ENCODE data around the gene SLC30A3.

GRCh38 chr2:27278010-27278409, 15.2 kb upstream of the SLC30A3 start:
- TF ChIP-seq POLR2A (IDR thresholded peaks at IDR 0.05; ENCODE audit: low read depth), result no peak
- TF ChIP-seq, protein P1, sequence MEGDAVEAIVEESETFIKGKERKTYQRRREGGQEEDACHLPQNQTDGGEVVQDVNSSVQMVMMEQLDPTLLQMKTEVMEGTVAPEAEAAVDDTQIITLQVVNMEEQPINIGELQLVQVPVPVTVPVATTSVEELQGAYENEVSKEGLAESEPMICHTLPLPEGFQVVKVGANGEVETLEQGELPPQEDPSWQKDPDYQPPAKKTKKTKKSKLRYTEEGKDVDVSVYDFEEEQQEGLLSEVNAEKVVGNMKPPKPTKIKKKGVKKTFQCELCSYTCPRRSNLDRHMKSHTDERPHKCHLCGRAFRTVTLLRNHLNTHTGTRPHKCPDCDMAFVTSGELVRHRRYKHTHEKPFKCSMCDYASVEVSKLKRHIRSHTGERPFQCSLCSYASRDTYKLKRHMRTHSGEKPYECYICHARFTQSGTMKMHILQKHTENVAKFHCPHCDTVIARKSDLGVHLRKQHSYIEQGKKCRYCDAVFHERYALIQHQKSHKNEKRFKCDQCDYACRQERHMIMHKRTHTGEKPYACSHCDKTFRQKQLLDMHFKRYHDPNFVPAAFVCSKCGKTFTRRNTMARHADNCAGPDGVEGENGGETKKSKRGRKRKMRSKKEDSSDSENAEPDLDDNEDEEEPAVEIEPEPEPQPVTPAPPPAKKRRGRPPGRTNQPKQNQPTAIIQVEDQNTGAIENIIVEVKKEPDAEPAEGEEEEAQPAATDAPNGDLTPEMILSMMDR (IDR thresholded peaks at IDR 0.05), result no peak
